HepG2 (cell line): ENCODE data around the gene SOX13. TPM values are rescaled to one million over a fixed set of nuclear protein-coding genes. Genes with fewer than 3 reads are reported as not detected.

Experiments used
- ATAC-seq: fragments of 200-7000 bp; cut with Tn5 transposase; 3 replicates; pipeline ENCODE4 v1.9.1; 2020; ENCODE audit warnings: mild to moderate bottlenecking, moderate library complexity
- BruUV-seq: library from RNA; stranded (reverse); fragments of 400-500 nt; replicated peaks from 2 replicates; lab custom pipeline; 2021; lab: Mats Ljungman, UMichigan
- CTCF ChIA-PET: fragments of 300-600 bp; formaldehyde crosslinking; extraction: SDS; loops from one replicate; lab custom pipeline; 2021; ENCODE audit warnings: low total read pairs, inconsistent platforms, low intra/inter-chr PET ratio; lab: Yijun Ruan, JAX
- POLR2A ChIA-PET: fragments of 350-600 bp; sonication (Branson Sonifier 250); formaldehyde crosslinking; loops from one replicate; lab custom pipeline; 2020; ENCODE audit warnings: antibody characterized with exemption, inconsistent platforms; lab: Yijun Ruan, JAX
- DNase-seq: peaks from one replicate; pipeline ENCODE4 v3.0.0-alpha.2; 2015; ENCODE audit warnings: low spot score
- FAIRE-seq: peaks from 3 replicates; lab custom pipeline; 2011; peaks lifted over from hg19 to GRCh38; lab: Jason Lieb, UNC
- H2AFZ ChIP-seq: one replicate; pipeline ENCODE4 v1.6.1; 2011; ENCODE audit warnings: low read length, inconsistent platforms
- H3K27ac ChIP-seq: fragments of 300-600 bp; 3 replicates; pipeline ENCODE4 v1.8.0; 2011; ENCODE audit warnings: mixed run types, mild to moderate bottlenecking, mixed read lengths, low read length, inconsistent platforms; ENCODE audit not compliant: insufficient read depth; ENCODE audit errors: extremely low read length
- H3K27me3 ChIP-seq, 2 experiments: fragments of 200-600 bp in 1 of 2; 2 replicates in 1 of 2; 3 replicates in 1 of 2; pipeline versions ENCODE4 v1.6.0 to v1.8.0; 2011; ENCODE audit warnings: low read length in 2 of 2, mild to moderate bottlenecking in 2 of 2, moderate library complexity in 2 of 2, inconsistent platforms in 1 of 2; ENCODE audit not compliant: insufficient read depth in 2 of 2, control insufficient read depth in 1 of 2
- H3K36me3 ChIP-seq, 2 experiments: fragments of 200-600 bp in 1 of 2; replicated peaks in 1 of 2; 2 replicates in 1 of 2; 3 replicates in 1 of 2; pipeline versions ENCODE4 v1.5.1 to v1.8.0; 2011; ENCODE audit warnings: low read length in 2 of 2, inconsistent platforms in 1 of 2; ENCODE audit not compliant: insufficient read depth in 2 of 2, control insufficient read depth in 1 of 2
- H3K4me1 ChIP-seq: 2 replicates; pipeline ENCODE4 v1.5.1; 2012; ENCODE audit warnings: low read length, inconsistent platforms; ENCODE audit not compliant: insufficient read depth
- H3K4me2 ChIP-seq: 2 replicates; pipeline ENCODE4 v1.6.0; 2011; ENCODE audit warnings: low read depth, low read length, inconsistent platforms
- H3K4me3 ChIP-seq, 3 experiments: fragments of 200-600 bp in 1 of 3; sonication (generic), shearing (Covaris generic) in 1 of 3; replicated peaks in 1 of 3; 2 replicates each; pipeline ENCODE4 v1.5.1; 2011 to 2016; ENCODE audit warnings: low read length in 3 of 3, inconsistent platforms in 2 of 3, low read depth in 2 of 3, mild to moderate bottlenecking in 2 of 3, control low read depth in 1 of 3, mixed read lengths in 1 of 3; ENCODE audit not compliant: insufficient read depth in 1 of 3
- H3K79me2 ChIP-seq: one replicate; pipeline ENCODE4 v1.6.1; 2011; ENCODE audit warnings: low read length, inconsistent platforms; ENCODE audit not compliant: insufficient read depth
- H3K9ac ChIP-seq: 2 replicates; pipeline ENCODE4 v1.6.0; 2011; ENCODE audit warnings: mild to moderate bottlenecking, low read depth, low read length, inconsistent platforms; ENCODE audit not compliant: insufficient read depth
- H3K9me3 ChIP-seq: 2 replicates; pipeline ENCODE4 v1.5.1; 2012; ENCODE audit warnings: mild to moderate bottlenecking, low read length
- H4K20me1 ChIP-seq: 2 replicates; pipeline ENCODE4 v1.6.0; 2011; ENCODE audit warnings: inconsistent platforms, mild to moderate bottlenecking, low read length, moderate library complexity; ENCODE audit not compliant: insufficient read depth
- ATF7-NPFF ChIP-seq: sonication (generic); formaldehyde crosslinking; IDR thresholded peaks from 2 replicates; pipeline ENCODE4 v1.8.1; 2023; ENCODE audit warnings: mild to moderate bottlenecking, low read depth, missing genetic modification reagents, moderate library complexity
- FOXC1 ChIP-seq: sonication (generic); formaldehyde crosslinking; IDR thresholded peaks from 2 replicates; pipeline ENCODE4 v1.8.0; 2022; ENCODE audit warnings: mild to moderate bottlenecking, missing genetic modification reagents, borderline replicate concordance
- PAXIP1 ChIP-seq: sonication (generic); formaldehyde crosslinking; conservative IDR thresholded peaks from 2 replicates; pipeline ENCODE4 v1.4.0; 2020; ENCODE audit warnings: mild to moderate bottlenecking, missing genetic modification reagents, moderate library complexity
- TCF7L2 ChIP-seq: IDR thresholded peaks from 2 replicates; pipeline ENCODE4 v1.6.1; 2011; ENCODE audit warnings: mild to moderate bottlenecking, low read depth, low read length, moderate library complexity
- ZNF121 ChIP-seq: sonication (generic); formaldehyde crosslinking; IDR thresholded peaks from 2 replicates; pipeline ENCODE4 v1.5.0; 2020; ENCODE audit warnings: mild to moderate bottlenecking, missing genetic modification reagents
- ZNF256 ChIP-seq: sonication (generic); formaldehyde crosslinking; conservative IDR thresholded peaks from 2 replicates; pipeline ENCODE4 v1.4.0; 2020; ENCODE audit warnings: missing genetic modification reagents
- ZNF281 ChIP-seq: sonication (generic); formaldehyde crosslinking; IDR thresholded peaks from 2 replicates; pipeline ENCODE4 v1.4.0; 2020; ENCODE audit warnings: missing genetic modification reagents, borderline replicate concordance
- ZNF687 ChIP-seq: sonication (generic); formaldehyde crosslinking; IDR thresholded peaks from 2 replicates; pipeline ENCODE4 v1.5.1; 2020; ENCODE audit warnings: mild to moderate bottlenecking, missing genetic modification reagents, moderate library complexity
- WGBS: methylation state at CpG from one replicate; pipeline ENCODE4 v1.1.6; 2017; ENCODE audit warnings: low lambda C conversion rate; 5-methylcytosine and 5-hydroxymethylcytosine counted together
- in situ Hi-C: cut with HindIII; loops from 2 replicates; pipeline ENCODE4 v1.10.0; 2017; ENCODE audit warnings: low pct_unique_long_range_greater_than_20kb; ENCODE audit not compliant: extremely low pct_ligation_motif_present
- intact Hi-C: fragments of 100-400 bp; cut with micrococcal nuclease; formaldehyde crosslinking; loops from one replicate; pipeline ENCODE4 v1.10.0; 2022; ENCODE audit not compliant: unreplicated experiment
- polyA plus RNA-seq, 8 experiments: library from polyadenylated mRNA; depleted of rRNA in 3 of 8; stranded (reverse) in 7 of 8; unstranded in 1 of 8; fragments of >200 nt; fragmentation: Illumina TruSeq in 4 of 8; extraction: Trizol in 4 of 8; gene quantifications; 2 replicates each; pipeline versions ENCODE4 v1.2.1 to v1.2.3, GENCODE V29; 2011 to 2016; ENCODE audit warnings: low read depth in 4 of 8, missing spikeins in 1 of 8, mixed read lengths in 1 of 8; ENCODE audit not compliant: insufficient read depth in 1 of 8
- total RNA-seq, 5 experiments: library from RNA; depleted of rRNA; stranded (reverse); fragments of >200 nt; fragmentation: Illumina TruSeq; extraction: Trizol; gene quantifications; 2 replicates each; pipeline ENCODE4 v1.2.3, GENCODE V29; 2016; ENCODE audit warnings: low read depth in 1 of 5
- TF ChIP-seq, protein P1 (sequence below): sonication (generic); formaldehyde crosslinking; IDR thresholded peaks from 2 replicates; pipeline ENCODE4 v1.4.0; 2020; ENCODE audit warnings: missing genetic modification reagents

SOX13 gene
- total and polyA plus RNA-seq, 2 of the 13 experiments (the other 11 are each of a cell fraction or from before 2014, with no cell fraction given), result 13.3 to 15.8 TPM

DNA sequence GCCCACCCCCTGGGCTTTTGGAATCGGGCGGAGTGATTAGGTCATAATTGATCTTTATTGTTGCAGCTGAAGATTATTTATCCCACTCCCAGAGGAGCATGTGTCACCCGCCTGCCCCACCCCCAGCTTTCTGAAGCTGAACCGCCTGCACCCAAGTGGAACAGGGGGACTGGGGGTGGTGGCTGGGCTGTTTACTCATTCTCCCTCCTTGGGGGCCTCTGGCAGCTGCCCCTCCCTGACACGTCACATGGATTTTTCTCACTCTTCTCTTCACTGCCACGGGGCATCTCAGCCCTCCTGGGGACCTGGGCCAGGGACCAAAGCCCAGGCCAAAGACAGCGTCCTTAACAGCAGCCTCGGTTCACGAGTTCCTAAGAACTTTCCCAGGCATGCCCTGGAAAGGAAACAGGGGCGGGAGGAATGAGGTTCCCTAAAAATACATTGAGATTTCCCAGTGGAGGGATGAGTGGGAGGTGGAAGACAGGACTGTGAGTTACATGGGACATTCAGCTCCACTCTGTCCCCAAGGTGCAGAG lies 31.6 kb upstream of the SOX13 start:
- ChIA-PET POLR2A (interaction anchor here (0.7 kb wide), 1 partner anchor 31 kb away, joined by 3 read pairs; the partner anchor contains the start of gene SOX13), CTCF (no interaction called here)
- ATAC-seq (peak; percentile 60), FAIRE-seq (no peak), DNase-seq (no peak)
- in situ Hi-C loops (no loop called here), intact Hi-C loops (no loop called here)
- 4% methylated on average over 10 of the region's 10 CpGs for WGBS
- Histone ChIP-seq H3K9me3 (no peaks in the 10 kb centered on the region), H3K36me3 (no peaks in the 10 kb centered on the region), H3K4me2 (peak overlapping the region; percentile 68), H2AFZ (no peak overlapping the region), H3K4me1 (peaks cover 16% of the 10 kb centered on the region), H3K9ac (no peak overlapping the region), H3K79me2 (no peaks in the 10 kb centered on the region), H3K27ac (no peak overlapping the region), H3K27me3 (peaks cover 0 to 17% of the 10 kb centered on the region in 2 experiments; a peak in 2 of 5 replicates), H4K20me1 (no peaks in the 10 kb centered on the region), H3K4me3 (peak overlapping the region in 2 of 3 experiments; percentile 16 to 28; a peak in 3 of 6 replicates)
- TF ChIP-seq ZNF256 (no peak), PAXIP1 (CRISPR knock-in tag) (0 out of 2 replicates have a peak, but pooled peaks have one; percentile 25), ATF7-NPFF (no peak), ZNF121 (CRISPR knock-in tag) (no peak), ZNF281 (CRISPR knock-in tag) (peak; percentile 27; the same call in 1 of the 2 replicates), ZNF687 (CRISPR knock-in tag) (0 out of 2 replicates have a peak, but pooled peaks have one; percentile 14), FOXC1 (peak; percentile 52; the same call in 1 of the 2 replicates), TCF7L2 (no peak)
- TF ChIP-seq, protein P1, sequence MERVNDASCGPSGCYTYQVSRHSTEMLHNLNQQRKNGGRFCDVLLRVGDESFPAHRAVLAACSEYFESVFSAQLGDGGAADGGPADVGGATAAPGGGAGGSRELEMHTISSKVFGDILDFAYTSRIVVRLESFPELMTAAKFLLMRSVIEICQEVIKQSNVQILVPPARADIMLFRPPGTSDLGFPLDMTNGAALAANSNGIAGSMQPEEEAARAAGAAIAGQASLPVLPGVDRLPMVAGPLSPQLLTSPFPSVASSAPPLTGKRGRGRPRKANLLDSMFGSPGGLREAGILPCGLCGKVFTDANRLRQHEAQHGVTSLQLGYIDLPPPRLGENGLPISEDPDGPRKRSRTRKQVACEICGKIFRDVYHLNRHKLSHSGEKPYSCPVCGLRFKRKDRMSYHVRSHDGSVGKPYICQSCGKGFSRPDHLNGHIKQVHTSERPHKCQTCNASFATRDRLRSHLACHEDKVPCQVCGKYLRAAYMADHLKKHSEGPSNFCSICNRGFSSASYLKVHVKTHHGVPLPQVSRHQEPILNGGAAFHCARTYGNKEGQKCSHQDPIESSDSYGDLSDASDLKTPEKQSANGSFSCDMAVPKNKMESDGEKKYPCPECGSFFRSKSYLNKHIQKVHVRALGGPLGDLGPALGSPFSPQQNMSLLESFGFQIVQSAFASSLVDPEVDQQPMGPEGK (CRISPR knock-in tag), result peak; percentile 77
- BruUV-seq, result no TSS peak
